GM12878 (cell line): ENCODE measurements around the gene PLEKHA7. TPM values are rescaled to one million over a fixed set of nuclear protein-coding genes. Genes with fewer than 3 reads are reported as not detected.

Experiments used
- ATAC-seq: fragments of 200-7000 bp; cut with Tn5 transposase; 3 replicates; pipeline ENCODE4 v1.9.1; 2020; ENCODE audit warnings: mild to moderate bottlenecking, moderate library complexity
- BruUV-seq: library from RNA; stranded (reverse); fragments of 400-500 nt; replicated peaks from 2 replicates; lab custom pipeline; 2021; lab: Mats Ljungman, UMichigan
- CTCF ChIA-PET: fragments of 300-600 bp; sonication (Branson Sonifier 250); formaldehyde crosslinking; extraction: SDS; loops from one replicate; lab custom pipeline; 2021; ENCODE audit warnings: inconsistent platforms; lab: Yijun Ruan, JAX
- POLR2A ChIA-PET: fragments of 350-600 bp; formaldehyde crosslinking; extraction: SDS; loops from one replicate; lab custom pipeline; 2021; ENCODE audit warnings: inconsistent platforms; lab: Charles Lee
- RAD21 ChIA-PET: fragments of 300-600 bp; sonication (Branson Sonifier 250); formaldehyde crosslinking; loops from one replicate; lab custom pipeline; 2023; ENCODE audit warnings: antibody characterized with exemption; ENCODE audit not compliant: unreplicated experiment; lab: Charles Lee
- SMC1A ChIA-PET: fragments of 300-600 bp; sonication (Branson Sonifier 250); formaldehyde crosslinking; loops from one replicate; lab custom pipeline; 2023; ENCODE audit not compliant: unreplicated experiment, uncharacterized antibody; lab: Charles Lee
- DNase-seq: peaks from one replicate; pipeline ENCODE4 v3.0.0-alpha.2; 2011; ENCODE audit warnings: low read depth, low spot score
- FAIRE-seq: peaks from 3 replicates; lab custom pipeline; 2011; peaks lifted over from hg19 to GRCh38; lab: Jason Lieb, UNC
- H2AFZ ChIP-seq: 2 replicates; pipeline ENCODE4 v1.6.0; 2011; ENCODE audit warnings: low read depth, low read length, control low read depth; ENCODE audit not compliant: control insufficient read depth
- H3K27ac ChIP-seq: 2 replicates; pipeline ENCODE4 v1.5.1; 2011; ENCODE audit warnings: control low read depth; ENCODE audit not compliant: control insufficient read depth, insufficient read depth
- H3K27me3 ChIP-seq, 2 experiments: replicated peaks in 1 of 2; 2 replicates each; pipeline versions ENCODE4 v1.6.0 to v1.6.1; 2011; ENCODE audit warnings: low read length in 1 of 2; ENCODE audit not compliant: control insufficient read depth in 2 of 2, insufficient read depth in 2 of 2
- H3K36me3 ChIP-seq, 2 experiments: 2 replicates each; pipeline ENCODE4 v1.5.1; 2011; ENCODE audit warnings: low read length in 1 of 2; ENCODE audit not compliant: control insufficient read depth in 2 of 2, insufficient read depth in 2 of 2
- H3K4me1 ChIP-seq: 2 replicates; pipeline ENCODE4 v1.6.1; 2011; ENCODE audit warnings: mild to moderate bottlenecking, low read length, moderate library complexity, mixed read lengths; ENCODE audit not compliant: control insufficient read depth, insufficient read depth
- H3K4me2 ChIP-seq: 2 replicates; pipeline ENCODE4 v1.6.0; 2011; ENCODE audit warnings: control low read depth; ENCODE audit not compliant: control insufficient read depth, insufficient read depth
- H3K4me3 ChIP-seq: fragments of 200-600 bp; sonication (generic); 2 replicates; pipeline ENCODE4 v1.5.1; 2016
- H3K79me2 ChIP-seq: 2 replicates; pipeline ENCODE4 v1.6.0; 2011; ENCODE audit warnings: low read length; ENCODE audit not compliant: control insufficient read depth, insufficient read depth
- H3K9ac ChIP-seq: 2 replicates; pipeline ENCODE4 v1.8.0; 2011; ENCODE audit warnings: low read length, control low read depth, mixed read lengths; ENCODE audit not compliant: control insufficient read depth, insufficient read depth
- H3K9me3 ChIP-seq: replicated peaks from 3 replicates; pipeline ENCODE4 v1.5.1; 2011; ENCODE audit warnings: mild to moderate bottlenecking, low read length; ENCODE audit not compliant: control insufficient read depth, insufficient read depth
- H4K20me1 ChIP-seq: 2 replicates; pipeline ENCODE4 v1.6.0; 2011; ENCODE audit not compliant: control insufficient read depth, insufficient read depth
- CREM ChIP-seq: IDR thresholded peaks from 2 replicates; pipeline ENCODE4 v1.6.1; 2014; ENCODE audit warnings: antibody characterized with exemption, low read depth
- MTA2 ChIP-seq: fragments of 450-650 bp; IDR thresholded peaks from 2 replicates; pipeline ENCODE4 v1.6.1; 2016; ENCODE audit warnings: low read depth, mild to moderate bottlenecking, moderate library complexity
- RELA ChIP-seq: fragments of 450-650 bp; IDR thresholded peaks from 2 replicates; pipeline ENCODE4 v1.8.0; 2014; ENCODE audit warnings: borderline replicate concordance; ENCODE audit not compliant: partially characterized antibody
- WGBS: methylation state at CpG from one replicate; pipeline ENCODE4 v1.1.6; 2016; ENCODE audit warnings: low lambda C conversion rate; ENCODE audit not compliant: insufficient replicate concordance, insufficient coverage; ENCODE audit errors: missing lambda C conversion rate; 5-methylcytosine and 5-hydroxymethylcytosine counted together
- in situ Hi-C: fragments of 300-500 bp; cut with MboI; formaldehyde crosslinking; loops from 9 replicates; pipeline ENCODE4 v1.14.3; 2018; ENCODE audit warnings: mixed read lengths
- intact Hi-C: fragments of 100-400 bp; cut with micrococcal nuclease; formaldehyde crosslinking; loops from one replicate; pipeline ENCODE4 v1.14.2; 2022; ENCODE audit not compliant: unreplicated experiment
- polyA plus RNA-seq, 11 experiments: library from polyadenylated mRNA; depleted of rRNA in 4 of 11; unstranded in 6 of 11; stranded (reverse) in 5 of 11; fragments of >200 nt; fragmentation: Nextera tagmentation in 4 of 11; fragmentation: Illumina TruSeq in 1 of 11; extraction: Ambion mirVana in 4 of 11; extraction: Trizol in 1 of 11; gene quantifications; 1 replicate in 1 of 11; 2 replicates in 10 of 11; pipeline versions ENCODE4 v1.2.1 to v1.2.3, GENCODE V29; 2011 to 2016; ENCODE audit warnings: inconsistent platforms in 2 of 11, missing spikeins in 2 of 11, low read depth in 1 of 11
- total RNA-seq, 4 experiments: library from RNA; depleted of rRNA in 3 of 4; stranded (reverse); fragments of >200 nt in 3 of 4; fragmentation: Illumina TruSeq in 1 of 4; extraction: Trizol in 1 of 4; gene quantifications; 2 replicates each; pipeline versions ENCODE4 v1.2.1 to v1.2.3, GENCODE V29; 2013 to 2021
- TF ChIP-seq, protein P1 (sequence below): fragments of 450-650 bp; IDR thresholded peaks from 2 replicates; pipeline ENCODE4 v1.6.1; 2017; ENCODE audit warnings: antibody characterized with exemption, mild to moderate bottlenecking, moderate library complexity

Gene PLEKHA7
- total and polyA plus RNA-seq, 10 of the 15 experiments (the other 5 are each of a cell fraction or from before 2014, with no cell fraction given): 0.45 to 5.3 (median 2.1) TPM

DNA sequence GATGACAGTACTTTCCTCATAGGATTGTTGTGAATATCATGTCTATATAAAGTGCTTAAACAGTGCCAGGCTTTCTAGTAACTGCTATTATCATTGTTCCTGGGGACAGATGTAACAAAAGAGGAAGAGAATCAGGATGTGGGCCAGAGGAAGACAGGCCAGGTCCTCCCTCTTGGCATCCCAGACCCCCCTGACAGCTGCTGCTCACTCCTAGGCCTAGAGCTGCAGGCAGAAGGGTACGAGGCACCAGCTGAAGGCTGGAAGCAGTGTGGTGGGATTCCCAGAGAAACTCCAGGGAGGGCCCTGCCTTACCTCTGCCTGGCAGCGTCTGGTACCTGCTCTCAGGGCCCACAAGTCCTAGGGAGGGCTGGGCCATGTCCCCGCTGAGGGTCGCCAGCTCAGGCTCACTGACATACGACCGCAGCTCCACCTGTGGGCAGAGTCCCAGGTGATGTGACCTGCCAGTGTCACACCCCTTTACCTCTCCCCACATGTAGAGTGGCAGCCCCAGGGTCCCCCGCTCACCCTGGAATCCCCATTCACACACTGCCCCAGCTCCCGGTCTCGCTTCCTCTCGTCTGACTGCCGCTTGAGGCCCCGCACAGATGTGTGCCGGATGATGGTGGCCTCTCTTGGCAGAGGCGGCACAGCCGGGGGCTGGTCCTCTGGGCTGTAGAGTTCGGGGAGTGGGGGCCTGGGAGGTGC lies 223.6 kb downstream of the PLEKHA7 start:
- WGBS: 40% methylated on average over 16 of the region's 16 CpGs

More for the DNA sequence above, 223.6 kb downstream of the PLEKHA7 start:
- Histone ChIP-seq H3K4me1 (no peaks in the 10 kb centered on the region), H3K4me3 (no peak overlapping the region), H3K79me2 (no peaks in the 10 kb centered on the region), H3K36me3 (no peaks in the 10 kb centered on the region), H3K9me3 (no peaks in the 10 kb centered on the region), H3K4me2 (no peak overlapping the region), H3K27me3 (no peaks in the 10 kb centered on the region; a peak in 1 of 4 replicates), H2AFZ (no peak overlapping the region), H3K9ac (no peak overlapping the region), H4K20me1 (no peaks in the 10 kb centered on the region), H3K27ac (no peak overlapping the region)
- FAIRE-seq (no peak), DNase-seq (no peak), ATAC-seq (no peak)
- in situ Hi-C loops: no loop called here
- ChIA-PET SMC1A (no interaction called here), CTCF (interaction anchor here (0.8 to 1.5 kb wide), 2 partner anchors 18 to 154 kb away, joined by 3 to 4 read pairs; no protein-coding TSS in a partner anchor), POLR2A (no interaction called here), RAD21 (no interaction called here)
- TF ChIP-seq CREM (no peak), RELA (no peak), MTA2 (no peak)
- TF ChIP-seq, protein P1, sequence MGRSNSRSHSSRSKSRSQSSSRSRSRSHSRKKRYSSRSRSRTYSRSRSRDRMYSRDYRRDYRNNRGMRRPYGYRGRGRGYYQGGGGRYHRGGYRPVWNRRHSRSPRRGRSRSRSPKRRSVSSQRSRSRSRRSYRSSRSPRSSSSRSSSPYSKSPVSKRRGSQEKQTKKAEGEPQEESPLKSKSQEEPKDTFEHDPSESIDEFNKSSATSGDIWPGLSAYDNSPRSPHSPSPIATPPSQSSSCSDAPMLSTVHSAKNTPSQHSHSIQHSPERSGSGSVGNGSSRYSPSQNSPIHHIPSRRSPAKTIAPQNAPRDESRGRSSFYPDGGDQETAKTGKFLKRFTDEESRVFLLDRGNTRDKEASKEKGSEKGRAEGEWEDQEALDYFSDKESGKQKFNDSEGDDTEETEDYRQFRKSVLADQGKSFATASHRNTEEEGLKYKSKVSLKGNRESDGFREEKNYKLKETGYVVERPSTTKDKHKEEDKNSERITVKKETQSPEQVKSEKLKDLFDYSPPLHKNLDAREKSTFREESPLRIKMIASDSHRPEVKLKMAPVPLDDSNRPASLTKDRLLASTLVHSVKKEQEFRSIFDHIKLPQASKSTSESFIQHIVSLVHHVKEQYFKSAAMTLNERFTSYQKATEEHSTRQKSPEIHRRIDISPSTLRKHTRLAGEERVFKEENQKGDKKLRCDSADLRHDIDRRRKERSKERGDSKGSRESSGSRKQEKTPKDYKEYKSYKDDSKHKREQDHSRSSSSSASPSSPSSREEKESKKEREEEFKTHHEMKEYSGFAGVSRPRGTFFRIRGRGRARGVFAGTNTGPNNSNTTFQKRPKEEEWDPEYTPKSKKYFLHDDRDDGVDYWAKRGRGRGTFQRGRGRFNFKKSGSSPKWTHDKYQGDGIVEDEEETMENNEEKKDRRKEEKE: no peak
- intact Hi-C loops: no loop called here
- BruUV-seq: no TSS peak
